ENCODE results near the gene WDR26.
"Not testable (repeated sequence)": the region's sequence is repeated elsewhere in the genome, so short reads cannot be mapped to it uniquely, and the experiment has no call there.

WDR26 gene

GRCh38 chr1:224427346-224427745, 7.3 kb downstream of the WDR26 start:
- no peak for DNase-seq (ENCODE audit: low spot score)
- TF ChIP-seq, protein P1, sequence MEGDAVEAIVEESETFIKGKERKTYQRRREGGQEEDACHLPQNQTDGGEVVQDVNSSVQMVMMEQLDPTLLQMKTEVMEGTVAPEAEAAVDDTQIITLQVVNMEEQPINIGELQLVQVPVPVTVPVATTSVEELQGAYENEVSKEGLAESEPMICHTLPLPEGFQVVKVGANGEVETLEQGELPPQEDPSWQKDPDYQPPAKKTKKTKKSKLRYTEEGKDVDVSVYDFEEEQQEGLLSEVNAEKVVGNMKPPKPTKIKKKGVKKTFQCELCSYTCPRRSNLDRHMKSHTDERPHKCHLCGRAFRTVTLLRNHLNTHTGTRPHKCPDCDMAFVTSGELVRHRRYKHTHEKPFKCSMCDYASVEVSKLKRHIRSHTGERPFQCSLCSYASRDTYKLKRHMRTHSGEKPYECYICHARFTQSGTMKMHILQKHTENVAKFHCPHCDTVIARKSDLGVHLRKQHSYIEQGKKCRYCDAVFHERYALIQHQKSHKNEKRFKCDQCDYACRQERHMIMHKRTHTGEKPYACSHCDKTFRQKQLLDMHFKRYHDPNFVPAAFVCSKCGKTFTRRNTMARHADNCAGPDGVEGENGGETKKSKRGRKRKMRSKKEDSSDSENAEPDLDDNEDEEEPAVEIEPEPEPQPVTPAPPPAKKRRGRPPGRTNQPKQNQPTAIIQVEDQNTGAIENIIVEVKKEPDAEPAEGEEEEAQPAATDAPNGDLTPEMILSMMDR (IDR thresholded peaks at IDR 0.05; ENCODE audit: extremely low read depth, missing control alignments): no peak

DNA sequence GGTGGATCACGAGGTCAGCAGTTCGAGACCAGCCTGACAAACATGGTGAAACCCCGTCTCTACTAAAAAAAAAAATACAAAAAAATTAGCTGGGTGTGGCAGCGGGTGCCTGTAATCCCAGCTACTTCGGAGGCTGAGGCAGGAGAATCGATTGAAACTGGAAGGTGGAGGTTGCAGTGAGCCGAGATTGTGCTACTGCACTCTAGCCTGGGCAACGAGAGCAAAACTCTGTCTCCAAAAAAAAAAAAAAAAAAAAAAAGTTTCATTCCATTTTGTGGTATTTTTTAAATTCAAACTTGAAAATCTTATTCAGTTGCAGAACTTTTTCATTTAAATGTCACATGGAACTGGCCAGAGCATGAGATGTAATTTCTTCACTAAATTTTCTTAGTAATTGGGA, 7.7 kb downstream of the WDR26 start:
- not testable (repeated sequence) for DNase-seq (ENCODE audit: low spot score)

GRCh38 chr1:224425279-224425884, 9.2 kb downstream of the WDR26 start:
- TF ChIP-seq, protein P1 (IDR thresholded peaks at IDR 0.05; ENCODE audit: extremely low read depth, missing control alignments): no peak
- DNase-seq (ENCODE audit: low spot score): no peak

- TF ChIP-seq, protein P1 (IDR thresholded peaks at IDR 0.05; ENCODE audit: extremely low read depth, missing control alignments): no peak
- no peak for DNase-seq (ENCODE audit: low spot score)
Measured at GRCh38 chr1:224420106-224420505, 14.5 kb downstream of the WDR26 start.

DNA sequence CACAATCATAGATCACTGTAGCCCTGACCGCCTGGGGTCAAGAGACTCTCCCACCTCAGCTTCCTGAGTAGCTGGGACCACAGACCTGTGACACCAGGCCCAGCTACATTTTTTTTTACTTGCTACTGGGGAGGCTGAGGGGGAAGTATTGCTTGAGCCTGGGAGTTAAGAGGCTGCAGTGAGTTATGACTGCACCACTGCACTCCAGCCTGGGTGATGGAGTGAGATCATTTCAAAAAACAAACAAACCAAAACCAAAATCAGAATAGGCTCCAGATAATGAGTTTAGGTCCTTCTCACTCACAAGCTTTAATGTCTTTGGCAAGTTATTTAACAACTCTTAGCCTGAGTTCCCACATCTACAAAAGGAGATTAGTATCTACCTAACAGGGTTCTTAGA, 22.8 kb downstream of the WDR26 start:
- no peak for DNase-seq (ENCODE audit: low spot score)
- TF ChIP-seq, protein P1 (IDR thresholded peaks at IDR 0.05; ENCODE audit: extremely low read depth, missing control alignments): no peak

DNA sequence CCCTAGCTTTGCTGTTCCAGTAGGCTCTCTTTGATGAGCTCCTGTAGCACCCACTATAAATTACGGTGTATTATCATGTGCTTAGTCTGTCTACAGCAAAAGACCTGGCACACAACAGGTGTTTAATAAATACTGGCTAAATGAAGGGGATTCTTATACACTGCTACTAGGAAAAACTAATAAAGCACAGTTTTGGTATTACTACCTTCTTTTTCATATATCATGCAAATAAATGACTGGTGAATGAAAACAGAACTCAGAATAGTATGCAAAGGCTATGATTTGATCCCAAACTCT, 26.4 kb downstream of the WDR26 start:
- TF ChIP-seq, protein P1 (IDR thresholded peaks at IDR 0.05; ENCODE audit: extremely low read depth, missing control alignments): no peak

DNA sequence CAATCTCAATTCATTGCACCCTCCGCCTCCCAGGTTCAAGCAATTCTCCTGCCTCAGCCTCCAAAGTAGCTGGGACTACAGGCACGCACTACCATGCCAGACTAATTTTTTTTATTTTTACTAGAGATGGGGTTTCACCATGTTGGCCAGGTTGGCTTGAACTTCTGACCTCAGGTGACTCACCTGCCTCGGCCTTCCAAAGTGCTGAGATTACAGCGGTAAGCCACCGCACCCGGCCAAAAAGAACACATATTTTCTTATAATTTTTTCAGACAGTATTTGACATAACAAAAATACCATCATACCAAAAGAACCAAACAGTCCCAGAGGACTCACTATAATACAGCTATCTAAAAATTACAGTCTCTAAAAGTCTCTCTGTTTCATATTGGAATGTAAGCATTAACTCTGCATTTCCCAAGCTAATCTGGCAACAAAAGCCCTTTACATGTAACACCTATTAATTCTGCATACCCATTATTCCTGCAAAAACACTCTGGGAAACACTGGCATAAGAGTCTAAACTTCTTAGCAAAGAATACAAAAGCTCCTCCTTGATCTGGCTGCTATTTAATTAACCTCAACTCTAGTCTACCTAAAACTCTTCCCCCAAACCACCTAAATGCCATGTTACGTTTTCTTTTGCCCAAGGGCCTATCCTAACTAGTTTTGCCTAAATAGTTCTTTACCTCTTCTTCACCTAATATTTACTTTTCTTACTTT, 26.9 kb downstream of the WDR26 start:
- TF ChIP-seq, protein P1 (IDR thresholded peaks at IDR 0.05; ENCODE audit: extremely low read depth, missing control alignments): no peak
- no peak for DNase-seq (ENCODE audit: low spot score)

More for the DNA sequence above, 26.4 kb downstream of the WDR26 start:
- no peak for DNase-seq (ENCODE audit: low spot score)

DNA sequence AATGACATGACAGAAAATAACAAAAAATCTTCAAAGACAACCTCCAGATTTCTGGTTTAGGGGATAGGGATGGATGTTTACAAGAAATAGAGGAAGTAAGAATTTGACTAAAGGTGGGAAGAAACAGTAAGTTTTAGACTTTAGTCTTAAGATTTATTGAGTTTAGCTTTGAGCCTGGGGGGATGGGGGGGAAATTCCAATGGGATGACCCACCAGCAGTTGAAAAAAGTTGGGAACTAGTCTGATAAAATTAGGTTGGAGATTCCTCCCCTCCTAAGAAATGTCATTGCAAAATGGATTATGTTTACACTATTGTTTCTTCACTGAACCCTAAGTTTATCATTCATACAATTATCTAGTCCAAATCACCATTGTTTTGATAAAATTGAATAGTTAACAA, 28.4 kb downstream of the WDR26 start:
- TF ChIP-seq, protein P1 (IDR thresholded peaks at IDR 0.05; ENCODE audit: extremely low read depth, missing control alignments): no peak
- no peak for DNase-seq (ENCODE audit: low spot score)
